ENCODE measurements around the gene DPPA4. TPM values are rescaled to one million over a fixed set of nuclear protein-coding genes. Genes with fewer than 3 reads are reported as not detected.
A peak's percentile ranks its signal among the peaks of the same experiment; 100 is the strongest.

DPPA4 gene
- total RNA-seq, 1 experiment from 2014 or later = not detected

DNA sequence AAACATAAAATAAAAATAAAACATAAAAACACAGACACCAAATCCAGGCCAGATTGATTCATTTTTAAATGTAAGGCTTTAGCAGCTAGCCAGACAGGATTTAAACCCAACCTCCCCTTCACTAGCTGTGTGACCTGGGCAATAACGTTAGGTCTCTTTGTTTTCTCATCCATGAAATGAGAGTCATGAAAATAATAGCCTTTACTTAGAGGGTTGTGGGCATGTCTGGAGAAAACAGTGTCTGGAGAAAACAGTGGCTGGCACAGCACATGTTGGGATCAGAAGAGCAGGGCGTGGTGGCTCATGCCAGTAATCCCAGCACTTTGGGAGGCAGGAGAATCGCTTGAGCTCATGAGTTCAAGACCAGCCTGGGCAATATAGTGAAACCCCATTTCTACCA lies 1.9 kb upstream of the DPPA4 start:
- no peak for DNase-seq (ENCODE audit: low read depth)

DNA sequence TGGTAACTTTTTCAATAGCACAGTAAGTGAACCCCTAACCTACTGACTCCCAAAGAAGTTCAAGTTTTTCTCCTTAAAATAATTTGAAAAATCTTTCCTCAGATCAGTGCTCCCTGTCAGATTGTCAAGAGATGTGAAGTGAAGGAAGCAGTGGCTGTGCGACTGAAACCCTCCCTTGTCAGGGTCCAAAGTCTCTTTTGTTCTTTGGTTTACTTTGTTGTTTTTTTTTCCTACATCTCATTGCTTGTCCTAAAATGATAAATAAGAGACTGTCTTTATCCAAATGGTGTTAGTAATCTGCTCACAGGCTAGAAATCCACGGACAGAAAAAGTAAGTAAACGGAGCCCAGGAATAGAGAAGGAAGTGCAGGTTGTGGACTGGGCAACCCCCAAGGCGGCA lies 976 bp upstream of the DPPA4 start:
- no peak for DNase-seq (ENCODE audit: low read depth)

- DNase-seq (ENCODE audit: low read depth) = peak; percentile 9
These were observed 970 bp downstream of the DPPA4 start for GRCh38 chr3:109336291-109336861.

GRCh38 chr3:109334572-109334971 lies 2.8 kb downstream of the DPPA4 start:
- no peak for DNase-seq (ENCODE audit: low read depth)

DNA sequence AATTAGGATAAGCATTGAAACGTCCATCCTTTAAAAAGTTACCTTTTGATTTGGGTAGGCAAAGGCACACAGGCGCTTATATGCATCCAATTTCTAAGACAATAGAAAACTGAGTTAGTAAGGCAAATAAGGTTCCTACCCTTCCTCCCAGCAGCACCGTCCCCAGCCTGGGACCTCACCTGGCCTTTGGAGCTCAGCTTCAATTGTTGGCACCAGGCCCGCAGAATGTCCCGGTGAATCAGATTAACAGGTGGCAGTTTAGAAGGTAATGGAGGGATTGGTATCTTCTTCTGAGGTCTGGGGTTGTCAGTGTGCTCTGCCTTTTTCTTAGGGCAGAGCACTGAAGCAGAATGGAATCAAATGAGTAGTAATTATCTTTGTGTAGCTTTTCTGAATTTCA lies 5.7 kb downstream of the DPPA4 start:
- DNase-seq (ENCODE audit: low read depth) = no peak

DNA sequence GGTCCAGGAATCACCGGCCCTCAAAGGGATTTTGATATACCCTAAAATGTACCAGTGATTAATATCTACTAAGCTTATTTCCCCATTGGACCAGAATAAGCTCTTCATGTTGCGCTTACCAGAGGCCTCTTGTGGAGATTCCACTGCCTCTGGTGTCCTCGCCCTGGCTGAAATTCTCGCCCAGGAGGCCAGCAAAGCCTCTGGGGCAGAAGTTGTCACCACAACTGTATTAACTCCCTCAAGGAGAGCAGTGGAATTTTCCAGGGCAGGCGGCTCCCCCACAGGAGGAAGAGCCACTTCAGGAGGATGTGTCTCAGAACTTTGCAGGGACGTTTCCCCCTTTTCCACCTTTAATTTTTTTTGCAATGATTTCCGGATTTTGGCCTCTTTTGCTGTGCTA lies 6.9 kb downstream of the DPPA4 start:
- no peak for DNase-seq (ENCODE audit: low read depth)

GRCh38 chr3:109328202-109328601 lies 9.1 kb downstream of the DPPA4 start:
- DNase-seq (ENCODE audit: low read depth) = no peak

- no peak for DNase-seq (ENCODE audit: low read depth)
These were observed 11.7 kb downstream of the DPPA4 start for GRCh38 chr3:109325657-109326056.

DNA sequence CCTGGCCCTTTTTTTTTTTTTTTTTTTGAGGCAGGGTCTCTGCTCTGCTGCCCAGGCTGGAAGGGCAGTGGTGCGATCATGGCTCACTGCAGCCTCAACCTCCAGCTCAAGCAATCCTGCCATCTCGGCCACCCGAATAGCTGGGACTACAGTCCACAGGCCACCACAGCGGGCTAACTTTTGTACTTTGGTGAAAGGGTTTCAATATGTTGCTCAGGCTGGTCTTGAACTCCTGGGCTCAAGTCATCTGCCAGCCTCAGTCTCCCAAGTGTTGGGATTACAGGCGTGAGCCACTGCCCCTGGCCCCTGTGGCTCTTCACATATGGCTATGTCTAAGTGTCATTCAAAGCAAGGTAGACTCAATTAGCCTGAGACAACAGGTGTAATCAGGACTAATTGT lies 12.2 kb downstream of the DPPA4 start:
- no peak for DNase-seq (ENCODE audit: low read depth)

DNA sequence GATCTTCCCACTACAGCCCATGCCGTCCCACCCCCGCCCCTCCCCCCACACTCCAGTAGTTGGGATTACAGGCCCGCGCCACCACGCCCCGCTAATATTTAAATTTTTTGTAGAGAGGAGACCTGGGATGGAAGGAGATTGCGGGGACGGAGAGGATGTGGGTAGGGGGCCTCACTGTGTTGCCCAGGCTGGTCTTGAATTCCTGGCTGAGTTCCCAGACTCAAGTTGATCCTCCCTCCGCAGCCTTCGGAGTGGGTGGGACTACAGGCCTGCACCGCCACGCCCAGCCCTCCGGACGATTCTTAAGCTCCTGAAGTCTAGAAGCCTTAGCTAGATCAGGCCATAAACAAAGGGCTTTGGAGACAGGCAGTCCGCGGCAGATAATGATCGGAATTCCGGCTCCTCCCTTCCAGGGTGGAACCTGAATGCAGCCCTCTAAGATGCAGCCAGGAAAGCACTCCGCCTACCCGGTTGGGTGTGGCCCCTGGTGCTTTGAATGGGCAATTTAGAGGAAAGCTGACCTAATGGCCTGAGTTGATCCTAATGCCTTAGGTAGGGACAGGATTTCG lies 21.1 kb downstream of the DPPA4 start, which contains the start of gene DPPA2:
Gene DPPA2, minus strand, starts transcription at position 356 of the 569 bp plus-strand sequence. CDS start 1,975 bp downstream, outside the sequence.
- no peak for DNase-seq (ENCODE audit: low read depth)

DNA sequence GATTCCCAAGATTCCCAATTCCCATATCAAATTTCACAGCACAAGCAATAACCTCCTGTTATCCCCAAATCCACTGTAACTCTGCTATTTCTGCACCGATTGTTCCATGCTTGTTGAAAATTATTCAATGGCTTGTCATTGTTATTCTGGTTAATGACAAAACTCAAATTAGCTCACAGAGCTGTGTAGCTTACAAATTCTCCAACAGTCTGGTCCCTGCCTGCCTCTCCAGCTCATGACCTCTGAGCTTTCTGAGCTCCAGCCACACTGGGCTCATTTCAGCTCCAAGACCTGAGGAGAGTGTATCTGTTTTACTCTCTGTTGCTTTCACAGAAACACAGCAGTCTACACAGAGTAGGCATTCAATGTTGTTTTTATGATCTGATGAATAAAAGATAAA lies 24.3 kb downstream of the DPPA4 start:
- DNase-seq (ENCODE audit: low read depth) = no peak

GRCh38 chr3:109297496-109297895 lies 39.9 kb downstream of the DPPA4 start:
- no peak for DNase-seq (ENCODE audit: low read depth)

GRCh38 chr3:109284071-109284470 lies 53.3 kb downstream of the DPPA4 start:
- DNase-seq (ENCODE audit: low read depth) = no peak

DNA sequence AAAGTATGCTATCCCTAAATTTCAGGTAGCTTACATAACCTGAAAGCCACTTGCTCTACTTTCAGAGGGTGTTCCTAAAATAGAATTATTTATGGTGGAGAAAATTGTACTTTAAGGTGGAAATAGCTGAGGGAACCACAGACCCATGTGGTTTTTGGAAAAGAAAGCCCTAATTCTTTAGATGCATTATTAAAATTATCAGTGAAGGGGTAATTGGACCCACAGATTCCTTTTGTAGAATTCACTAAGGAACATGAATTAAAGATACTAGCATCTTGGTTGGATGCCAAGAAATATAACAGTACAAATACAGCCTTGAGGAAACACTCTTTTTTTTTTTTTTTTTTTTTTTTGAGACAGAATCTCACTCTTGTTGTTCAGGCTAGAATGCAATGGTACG lies 58.8 kb downstream of the DPPA4 start:
- DNase-seq (ENCODE audit: low read depth) = peak; percentile 29

DNA sequence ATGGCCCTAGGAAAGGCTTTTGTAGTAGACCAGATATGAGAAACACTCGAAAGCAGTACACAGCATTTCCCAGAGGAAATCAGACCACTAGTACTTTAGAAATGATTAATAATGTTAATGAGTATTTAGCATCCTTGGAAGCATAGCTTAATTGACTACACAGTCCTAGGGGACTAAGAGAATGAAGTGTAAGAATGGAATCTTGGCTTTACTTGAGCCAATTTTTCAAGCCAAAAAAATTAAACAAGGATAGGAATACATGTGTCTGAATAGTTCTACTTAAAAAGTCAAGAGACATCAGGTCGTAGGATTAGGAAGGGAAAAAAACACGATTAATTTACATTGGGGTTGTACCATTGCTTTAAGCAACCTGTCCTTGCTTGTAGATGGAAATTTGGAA lies 59.2 kb downstream of the DPPA4 start:
- DNase-seq (ENCODE audit: low read depth) = no peak

Other genes starting within 250 kb of the DPPA4 start
- 0.02 TPM in 1 of 2 replicates, not detected in the other for gene MORC1, start 219.4 kb downstream of the DPPA4 start, total RNA-seq (2014; rRNA removed; shearing (Covaris generic))
- gene C3orf85, start 200.8 kb downstream of the DPPA4 start, total RNA-seq (2014; rRNA removed; shearing (Covaris generic)) = not detected in 2 replicates
- not detected in 2 replicates for gene DPPA2, start 21.0 kb downstream of the DPPA4 start, total RNA-seq (2014; rRNA removed; shearing (Covaris generic))

Measured in M059J (cell line).